CD4-positive, alpha-beta T cell treated with Interleukin-15 for 1 hour (primary cell): ENCODE measurements around the gene ANKRD17.
A peak's percentile ranks its signal among the peaks of the same experiment; 100 is the strongest.
"Not testable (repeated sequence)": the region's sequence is repeated elsewhere in the genome, so short reads cannot be mapped to it uniquely, and the experiment has no call there.

ENCODE experiments used
- DNase-seq: peaks from one replicate; pipeline ENCODE4 v3.0.0-alpha.2; 2020

ANKRD17 gene, protein sequence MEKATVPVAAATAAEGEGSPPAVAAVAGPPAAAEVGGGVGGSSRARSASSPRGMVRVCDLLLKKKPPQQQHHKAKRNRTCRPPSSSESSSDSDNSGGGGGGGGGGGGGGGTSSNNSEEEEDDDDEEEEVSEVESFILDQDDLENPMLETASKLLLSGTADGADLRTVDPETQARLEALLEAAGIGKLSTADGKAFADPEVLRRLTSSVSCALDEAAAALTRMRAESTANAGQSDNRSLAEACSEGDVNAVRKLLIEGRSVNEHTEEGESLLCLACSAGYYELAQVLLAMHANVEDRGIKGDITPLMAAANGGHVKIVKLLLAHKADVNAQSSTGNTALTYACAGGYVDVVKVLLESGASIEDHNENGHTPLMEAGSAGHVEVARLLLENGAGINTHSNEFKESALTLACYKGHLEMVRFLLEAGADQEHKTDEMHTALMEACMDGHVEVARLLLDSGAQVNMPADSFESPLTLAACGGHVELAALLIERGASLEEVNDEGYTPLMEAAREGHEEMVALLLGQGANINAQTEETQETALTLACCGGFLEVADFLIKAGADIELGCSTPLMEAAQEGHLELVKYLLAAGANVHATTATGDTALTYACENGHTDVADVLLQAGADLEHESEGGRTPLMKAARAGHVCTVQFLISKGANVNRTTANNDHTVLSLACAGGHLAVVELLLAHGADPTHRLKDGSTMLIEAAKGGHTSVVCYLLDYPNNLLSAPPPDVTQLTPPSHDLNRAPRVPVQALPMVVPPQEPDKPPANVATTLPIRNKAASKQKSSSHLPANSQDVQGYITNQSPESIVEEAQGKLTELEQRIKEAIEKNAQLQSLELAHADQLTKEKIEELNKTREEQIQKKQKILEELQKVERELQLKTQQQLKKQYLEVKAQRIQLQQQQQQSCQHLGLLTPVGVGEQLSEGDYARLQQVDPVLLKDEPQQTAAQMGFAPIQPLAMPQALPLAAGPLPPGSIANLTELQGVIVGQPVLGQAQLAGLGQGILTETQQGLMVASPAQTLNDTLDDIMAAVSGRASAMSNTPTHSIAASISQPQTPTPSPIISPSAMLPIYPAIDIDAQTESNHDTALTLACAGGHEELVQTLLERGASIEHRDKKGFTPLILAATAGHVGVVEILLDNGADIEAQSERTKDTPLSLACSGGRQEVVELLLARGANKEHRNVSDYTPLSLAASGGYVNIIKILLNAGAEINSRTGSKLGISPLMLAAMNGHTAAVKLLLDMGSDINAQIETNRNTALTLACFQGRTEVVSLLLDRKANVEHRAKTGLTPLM (N-terminal part only)

DNA sequence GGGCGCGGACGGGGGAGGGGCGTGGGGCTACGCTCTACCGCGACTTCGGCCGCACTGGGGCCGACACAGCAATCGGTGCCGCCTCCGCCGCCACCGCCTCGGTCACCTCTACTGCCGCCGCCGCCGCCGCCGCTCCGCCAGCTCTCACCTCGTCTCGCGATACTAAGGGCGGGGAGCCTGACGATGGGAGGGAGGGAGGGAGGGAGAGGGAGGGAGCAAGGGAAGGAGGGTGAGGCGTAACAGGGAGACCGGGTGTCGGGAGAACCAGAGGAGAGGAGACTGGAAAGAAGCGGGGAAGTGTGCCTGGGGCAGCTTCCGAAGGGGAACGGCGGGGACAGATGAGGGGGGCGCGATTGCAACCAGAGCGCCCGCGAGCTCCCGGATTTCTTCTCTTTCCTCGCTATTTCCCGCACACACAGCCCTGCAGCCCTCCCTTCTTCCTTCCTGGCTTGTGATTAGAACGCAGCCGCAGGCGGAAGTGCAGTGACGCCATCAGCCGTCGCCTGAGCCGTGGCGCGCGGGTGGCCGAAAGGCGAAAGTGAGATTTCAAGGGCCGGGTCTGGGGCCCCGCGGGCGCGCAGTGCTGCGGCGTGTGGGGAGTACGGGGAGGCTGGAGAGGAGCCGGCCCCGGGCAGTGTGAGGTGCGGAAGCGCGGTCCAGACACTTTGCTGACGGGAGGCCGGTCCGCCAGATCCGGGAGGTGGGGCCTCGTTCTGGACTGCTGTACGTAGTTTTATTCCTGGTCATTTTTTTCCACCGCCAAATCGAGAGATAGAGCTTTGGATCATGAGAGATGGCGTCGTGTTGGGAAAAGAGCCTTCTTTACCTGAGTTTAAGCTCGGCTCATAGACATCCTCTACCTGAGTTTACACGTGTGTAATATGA, at the start of gene ANKRD17:
Gene ANKRD17, minus strand, starts transcription at position 113 of the 885 bp plus-strand sequence. CDS start 130 bp downstream, outside the sequence.
- peak; percentile 90 for DNase-seq

DNA sequence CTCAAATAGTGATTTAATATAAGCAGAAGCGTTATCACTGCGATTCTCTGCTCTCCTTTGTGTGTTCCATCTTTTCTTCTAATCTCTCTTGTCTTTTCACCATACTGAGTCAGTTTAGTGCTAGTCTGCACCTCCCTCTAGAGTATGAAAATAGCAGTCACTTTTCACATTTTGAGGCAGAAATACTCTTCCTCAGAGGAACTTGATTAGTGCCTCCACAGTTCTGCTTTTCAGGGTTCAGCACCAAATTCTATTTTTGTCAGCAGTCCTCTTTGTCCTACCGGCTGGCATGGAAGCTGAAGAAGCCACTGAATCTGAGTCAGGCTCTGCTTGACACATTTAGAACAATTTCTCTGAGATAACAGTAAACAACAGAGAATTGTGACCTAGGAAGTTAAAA, 49.7 kb upstream of the ANKRD17 start:
- DNase-seq: no peak

DNA sequence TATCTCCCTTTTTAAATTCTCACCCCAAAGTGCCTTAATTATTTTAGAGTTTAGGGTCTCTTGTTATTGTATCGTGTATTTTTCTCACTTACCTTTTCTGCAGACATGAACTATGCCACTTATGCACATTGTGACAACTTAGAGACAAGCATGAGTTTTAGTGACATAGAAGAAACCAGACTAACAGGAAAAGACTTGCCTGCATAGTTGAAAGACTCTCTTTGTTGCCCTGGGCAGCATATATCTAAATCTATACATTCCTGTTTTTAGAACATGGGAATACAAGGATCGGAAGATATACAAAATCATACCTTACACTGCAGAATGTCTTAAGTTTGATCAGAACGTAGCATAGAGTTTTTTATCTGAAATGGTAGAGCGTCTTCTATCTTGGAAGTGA, 45.1 kb upstream of the ANKRD17 start:
- no peak for DNase-seq

DNA sequence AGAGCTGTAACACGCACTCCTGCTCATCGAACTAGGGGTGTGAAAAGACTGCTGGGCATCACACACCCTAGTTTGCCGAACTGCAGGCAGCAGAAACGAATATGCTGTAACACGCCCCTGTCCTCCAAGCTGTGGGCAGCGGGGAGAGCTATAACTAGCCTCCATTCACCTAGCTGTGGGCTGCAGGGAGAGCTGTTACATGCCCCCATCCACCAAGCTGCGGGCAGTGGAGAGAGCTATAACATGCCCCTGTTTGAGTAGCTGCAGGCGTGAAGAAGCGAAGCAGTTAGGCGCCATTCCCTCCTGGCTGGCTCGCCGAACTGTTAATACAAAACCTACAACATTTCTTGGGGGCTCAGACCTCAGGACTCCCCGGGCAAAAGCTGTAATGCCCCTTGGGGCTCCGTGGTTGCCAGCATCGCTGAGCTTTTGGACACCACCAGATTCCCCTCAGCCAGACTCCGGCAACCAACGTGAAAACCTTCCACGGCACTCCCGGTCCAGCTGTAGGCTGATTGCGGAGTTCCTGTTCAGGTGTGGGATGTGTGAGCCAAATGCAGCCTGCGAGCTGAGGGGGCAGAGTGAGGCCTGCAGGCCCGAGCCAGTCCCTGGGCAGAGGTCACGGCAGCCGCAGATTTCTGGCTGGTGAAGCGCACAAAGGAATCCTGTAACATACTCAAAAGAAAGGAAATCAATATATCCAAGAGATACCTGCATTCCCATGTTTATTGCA, 41.1 kb upstream of the ANKRD17 start:
- no peak for DNase-seq

DNA sequence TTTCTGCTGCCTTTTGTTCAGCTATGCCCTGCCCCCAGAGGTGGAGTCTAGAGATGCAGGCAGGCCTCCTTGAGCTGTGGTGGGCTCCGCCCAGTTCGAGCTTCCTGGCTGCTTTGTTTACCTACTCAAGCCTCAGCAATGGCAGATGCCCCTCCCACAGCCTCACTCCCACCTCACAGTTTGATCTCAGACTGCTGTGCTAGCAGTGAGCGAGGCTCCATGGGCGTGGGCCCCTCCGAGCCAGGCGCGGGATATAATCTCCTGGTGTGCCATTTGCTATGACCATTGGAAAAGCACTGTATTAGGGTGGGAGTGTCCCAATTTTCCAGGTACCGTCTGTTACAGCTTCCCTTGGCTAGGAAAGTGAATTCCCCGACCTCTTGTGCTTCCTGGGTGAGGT, 34.1 kb upstream of the ANKRD17 start:
- not testable (repeated sequence) for DNase-seq

DNA sequence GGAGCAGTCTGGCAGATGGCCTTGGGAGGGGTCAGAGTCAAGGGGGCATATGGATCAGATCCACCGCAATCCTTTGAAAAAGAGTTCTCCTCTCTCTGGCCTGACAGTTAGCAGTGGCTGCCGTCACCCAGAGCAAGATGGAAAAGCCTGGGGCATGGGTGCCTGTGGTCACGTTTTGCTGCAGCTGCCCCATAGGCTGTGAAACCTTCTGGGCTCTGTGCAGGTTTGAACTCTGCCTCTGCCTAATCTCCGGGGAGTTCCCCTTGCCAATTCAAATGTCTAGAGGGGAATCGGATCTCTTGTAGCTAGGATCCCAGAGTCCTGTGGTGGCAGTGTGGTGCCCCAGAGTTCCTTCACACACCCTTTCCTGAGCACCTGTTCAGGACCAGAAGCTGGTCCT, 23.4 kb upstream of the ANKRD17 start:
- DNase-seq: no peak

DNA sequence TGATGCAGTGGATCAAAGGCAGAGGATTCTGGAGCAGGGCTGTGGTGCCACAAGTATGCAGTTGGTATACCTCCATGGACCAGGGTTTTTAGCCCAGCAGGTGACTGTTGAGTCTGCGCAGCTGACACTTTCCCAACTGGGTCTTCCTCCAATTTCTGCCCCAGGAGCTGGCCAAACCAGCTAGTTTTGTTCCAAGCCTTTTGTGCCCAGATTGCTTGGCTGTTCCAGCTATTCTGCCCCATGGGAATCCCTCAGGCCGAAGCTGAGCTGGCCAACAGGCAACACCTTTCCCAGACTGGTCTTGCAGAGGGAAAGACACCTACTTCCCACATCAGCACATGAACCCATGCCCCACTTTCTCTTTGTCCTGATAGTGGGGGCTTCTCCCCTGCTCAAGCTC, 22.8 kb upstream of the ANKRD17 start:
- no peak for DNase-seq

DNA sequence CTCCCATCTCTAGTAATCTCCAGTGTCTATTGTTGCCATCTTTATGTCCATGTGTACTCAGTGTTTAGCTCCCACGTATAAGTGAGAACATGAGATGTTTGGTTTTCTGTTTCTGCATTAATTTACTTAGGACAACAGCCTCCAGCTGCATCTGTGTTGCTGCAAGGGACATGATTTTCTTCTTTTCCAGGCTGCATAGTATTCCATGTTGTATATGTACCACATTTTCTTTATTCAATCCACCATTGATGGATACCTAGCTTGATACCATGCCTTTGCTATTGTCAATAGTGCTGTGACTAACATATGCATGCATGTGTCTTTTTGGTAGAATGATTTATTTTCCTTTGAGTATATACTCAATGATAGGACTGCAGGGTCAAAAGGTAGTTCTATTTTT, 18.6 kb upstream of the ANKRD17 start:
- DNase-seq: no peak

DNA sequence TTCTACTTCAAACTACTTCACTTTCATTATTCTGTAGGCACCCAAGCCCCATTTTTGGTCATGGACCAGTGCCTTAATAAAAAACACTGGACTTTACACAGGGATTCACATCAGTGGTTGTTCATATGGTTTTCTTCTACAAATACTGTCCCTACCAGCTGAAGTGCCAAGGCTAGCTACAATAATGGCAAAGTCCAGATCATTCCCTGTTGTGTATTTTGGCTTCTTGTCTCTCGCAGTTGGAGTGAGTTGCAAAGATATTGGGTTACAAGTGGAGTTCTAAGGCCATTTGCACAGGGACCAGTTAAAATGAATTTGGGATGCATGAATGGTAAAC, 16.7 kb upstream of the ANKRD17 start:
- DNase-seq: no peak

DNA sequence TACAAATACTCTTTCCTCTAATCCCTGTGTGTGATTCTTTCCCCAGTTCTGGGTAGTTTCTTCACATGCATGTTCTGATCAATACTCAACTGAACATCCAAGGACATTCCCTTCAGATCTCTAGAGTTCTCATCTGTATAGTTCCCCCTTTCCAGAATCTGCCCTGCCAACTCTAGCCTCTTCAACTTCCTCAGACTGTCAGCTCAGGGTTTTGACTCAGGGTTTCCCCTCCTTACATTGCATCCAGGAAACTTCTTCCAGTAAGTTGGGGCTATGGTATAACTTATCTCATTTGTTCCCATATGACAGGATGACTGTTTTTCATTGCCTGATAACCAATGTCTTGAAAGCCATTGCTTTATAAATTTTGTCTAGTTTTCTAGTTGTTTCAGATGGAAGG, 14.2 kb upstream of the ANKRD17 start:
- DNase-seq: no peak

DNA sequence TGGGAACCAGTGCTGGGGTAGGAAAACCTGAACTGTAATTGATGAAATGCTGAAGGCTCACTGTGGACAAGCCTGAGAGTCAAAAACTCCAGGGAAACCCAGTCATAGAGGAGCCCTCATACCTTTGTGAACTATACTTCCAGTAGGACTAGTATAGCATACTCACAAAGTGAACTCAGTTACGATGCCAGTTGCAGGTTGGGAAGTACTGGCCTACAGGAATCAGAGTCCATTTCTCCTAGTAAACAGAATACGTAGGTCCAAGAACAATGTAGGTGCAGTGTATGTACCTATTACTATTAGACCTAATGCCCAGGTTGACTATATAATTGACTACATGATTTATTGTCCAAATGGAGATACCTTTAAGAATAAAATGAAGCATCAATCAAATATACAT, 8.5 kb upstream of the ANKRD17 start:
- no peak for DNase-seq

DNA sequence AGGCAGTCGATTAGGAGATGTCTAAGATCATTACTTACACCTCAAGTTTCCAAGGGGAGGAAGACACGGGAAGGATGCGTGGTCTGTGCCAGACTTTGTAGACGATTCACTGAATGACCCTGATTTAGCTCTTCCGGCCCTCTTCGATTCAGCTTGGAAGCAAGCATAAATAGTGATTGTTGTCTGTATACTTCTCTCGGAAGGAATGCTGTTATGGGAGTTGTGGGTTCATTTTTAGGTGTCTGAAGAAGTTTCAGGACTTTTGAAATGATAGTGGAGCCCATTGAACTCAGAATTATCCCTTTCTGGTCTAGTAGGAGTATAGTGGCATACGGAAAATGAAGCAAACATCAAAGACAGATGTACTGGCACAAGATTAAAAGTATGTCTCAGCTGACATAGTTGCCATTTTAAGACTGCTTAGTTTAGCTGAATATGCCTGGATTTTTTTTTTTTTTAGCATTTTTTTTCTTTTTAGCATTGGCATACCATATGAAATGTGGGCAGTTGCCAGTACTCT, 1.0 kb upstream of the ANKRD17 start:
- no peak for DNase-seq

DNA sequence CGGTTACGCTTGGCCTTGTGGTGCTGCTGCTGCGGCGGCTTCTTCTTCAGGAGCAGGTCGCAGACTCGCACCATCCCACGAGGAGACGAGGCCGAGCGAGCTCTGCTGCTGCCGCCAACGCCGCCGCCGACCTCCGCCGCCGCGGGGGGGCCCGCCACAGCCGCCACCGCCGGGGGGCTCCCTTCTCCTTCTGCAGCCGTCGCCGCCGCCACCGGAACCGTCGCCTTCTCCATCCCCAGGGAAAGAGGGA, 237 bp downstream of the ANKRD17 start:
- no peak for DNase-seq

DNA sequence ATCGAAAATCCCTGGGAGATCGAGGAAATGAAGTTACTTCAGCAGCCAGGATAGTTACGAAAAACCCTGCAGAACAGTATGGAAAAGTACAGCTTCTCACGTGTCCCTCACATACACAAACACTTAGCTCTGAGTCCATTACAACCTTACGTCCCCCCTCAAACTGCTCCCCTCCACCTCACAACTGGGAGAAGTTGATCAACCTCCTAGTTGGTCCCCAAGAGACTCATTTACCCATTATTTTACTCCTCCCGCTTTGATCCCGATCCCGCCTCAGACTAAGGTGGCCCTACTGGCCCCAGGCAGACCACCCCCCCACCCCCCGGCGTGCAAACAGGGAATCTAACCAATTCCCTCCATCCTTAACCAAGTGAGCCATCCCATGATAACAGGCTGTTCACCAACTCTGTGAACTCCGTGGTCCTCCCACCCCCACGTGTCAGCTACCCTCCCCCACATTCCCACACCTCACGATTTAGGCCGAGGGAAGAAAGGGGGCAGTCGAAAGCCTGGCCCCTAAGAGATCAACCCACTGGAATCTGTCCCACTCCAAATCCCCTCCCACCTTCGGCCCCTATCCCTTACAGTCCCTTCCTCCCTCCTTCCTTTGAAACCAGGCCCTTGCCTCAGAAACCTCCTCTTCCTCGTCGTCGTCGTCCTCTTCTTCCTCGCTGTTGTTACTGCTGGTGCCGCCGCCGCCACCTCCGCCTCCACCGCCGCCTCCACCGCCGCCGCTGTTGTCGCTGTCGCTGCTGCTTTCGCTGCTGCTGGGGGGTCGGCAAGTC, 755 bp downstream of the ANKRD17 start:
- peak; percentile 17 for DNase-seq

DNA sequence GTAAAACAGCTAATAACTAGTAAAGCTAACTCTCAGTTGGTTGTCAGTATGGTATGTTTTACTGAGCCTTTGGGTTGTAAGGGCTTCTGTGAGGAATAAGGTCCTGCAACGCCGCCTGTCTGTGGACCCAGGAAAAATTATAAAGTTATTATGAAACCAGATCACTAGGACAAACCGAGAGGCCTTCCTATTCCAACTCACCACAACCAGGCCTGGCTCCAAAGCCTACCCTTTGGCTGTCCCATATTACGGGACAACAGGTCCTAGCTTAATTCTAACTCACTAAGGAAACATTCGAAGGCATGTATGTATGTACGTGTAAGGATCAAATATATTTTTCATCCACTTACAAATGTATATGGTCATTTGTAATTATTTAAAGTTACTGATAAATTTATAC, 1.4 kb downstream of the ANKRD17 start:
- peak; percentile 70 for DNase-seq

DNA sequence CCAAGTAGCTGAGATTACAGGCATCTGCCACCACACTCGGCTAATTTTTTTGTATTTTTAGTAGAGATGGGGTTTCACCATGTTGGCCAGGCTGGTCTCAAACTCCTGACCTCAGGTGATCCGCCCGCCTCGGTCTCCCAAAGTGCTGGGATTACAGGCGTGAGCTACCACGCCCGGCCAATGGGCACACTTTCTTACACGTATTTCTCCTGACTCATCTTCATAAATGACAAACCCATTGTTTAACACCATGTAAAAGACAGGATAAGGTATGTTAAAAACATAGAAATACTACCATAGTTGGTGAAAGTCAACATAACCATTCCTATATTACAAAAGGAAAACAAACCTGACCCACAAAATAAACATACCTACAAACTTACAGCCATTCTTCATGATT, 2.8 kb downstream of the ANKRD17 start:
- not testable (repeated sequence) for DNase-seq

DNA sequence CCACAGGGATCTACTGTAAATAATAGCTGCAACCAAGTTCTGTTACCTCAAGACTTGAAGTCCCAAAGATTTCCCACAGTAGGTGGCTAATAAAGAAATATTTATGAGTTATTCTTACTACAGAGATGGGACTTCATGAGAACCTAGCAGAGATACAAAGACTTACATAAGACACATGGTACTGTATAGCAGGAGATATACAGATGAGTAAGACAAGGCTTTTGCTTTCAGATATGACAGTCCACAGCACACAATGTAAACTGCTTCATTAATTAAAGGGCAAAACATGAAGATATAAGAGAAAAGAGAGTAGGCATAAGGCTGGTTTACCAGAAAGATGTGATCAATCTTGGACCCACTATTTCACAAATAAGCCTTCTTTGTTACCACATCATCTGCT, 6.6 kb downstream of the ANKRD17 start:
- no peak for DNase-seq

DNA sequence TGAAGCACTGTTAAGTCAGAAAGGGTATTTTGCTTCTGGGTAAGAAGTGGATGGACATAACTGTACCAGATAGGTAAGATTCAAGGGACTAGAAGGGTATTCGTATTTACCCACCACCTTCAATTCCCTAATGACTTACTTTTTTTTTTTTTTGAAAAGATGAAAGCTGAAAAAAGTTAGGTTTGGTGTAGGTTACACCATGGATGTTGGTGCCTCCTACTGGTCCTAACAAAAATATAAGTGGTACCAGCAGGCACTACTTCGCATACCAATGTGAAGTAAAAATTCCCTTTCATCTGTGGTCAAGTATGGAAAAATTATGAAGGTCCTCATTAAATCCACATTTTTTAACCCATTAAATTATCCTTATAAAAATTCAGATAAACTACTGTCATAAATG, 7.2 kb downstream of the ANKRD17 start:
- DNase-seq: no peak

DNA sequence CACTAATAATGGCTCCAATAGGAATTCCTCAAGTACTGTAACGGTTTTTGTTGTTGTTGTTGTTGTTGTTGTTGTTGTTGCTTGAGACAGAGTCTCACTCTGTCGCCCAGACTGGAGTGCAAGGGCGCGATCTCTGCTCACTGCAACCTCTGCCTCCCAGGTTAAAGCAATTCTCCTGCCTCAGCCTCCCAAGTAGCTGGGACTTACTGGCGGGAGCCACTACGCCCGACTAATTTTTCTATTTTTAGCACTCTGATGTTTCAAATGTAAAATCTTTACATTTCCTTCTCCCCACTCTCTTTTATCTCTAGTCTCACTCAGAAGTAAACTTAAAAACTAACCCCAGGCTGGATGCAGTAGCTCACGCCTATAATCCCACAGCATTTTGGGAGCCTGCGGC, 8.0 kb downstream of the ANKRD17 start:
- DNase-seq: no peak

DNA sequence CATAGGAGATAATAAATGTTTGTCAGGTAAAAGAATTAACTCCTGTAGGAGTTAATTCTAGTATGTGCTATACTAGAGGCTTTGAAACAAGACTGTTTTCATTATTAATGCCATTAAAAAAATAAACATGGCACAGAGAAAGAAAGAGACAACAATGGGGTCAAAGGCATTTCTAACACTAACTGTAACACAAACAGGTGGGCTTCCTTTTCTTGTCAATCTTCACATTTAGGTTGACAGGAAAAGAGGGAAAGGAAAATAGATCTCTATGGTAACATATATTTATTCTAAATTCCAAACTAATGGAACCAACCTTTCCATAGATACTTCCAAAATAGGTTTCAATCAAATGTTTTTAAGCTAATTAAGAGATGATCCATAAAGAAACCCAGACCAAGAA, 9.8 kb downstream of the ANKRD17 start:
- DNase-seq: no peak

DNA sequence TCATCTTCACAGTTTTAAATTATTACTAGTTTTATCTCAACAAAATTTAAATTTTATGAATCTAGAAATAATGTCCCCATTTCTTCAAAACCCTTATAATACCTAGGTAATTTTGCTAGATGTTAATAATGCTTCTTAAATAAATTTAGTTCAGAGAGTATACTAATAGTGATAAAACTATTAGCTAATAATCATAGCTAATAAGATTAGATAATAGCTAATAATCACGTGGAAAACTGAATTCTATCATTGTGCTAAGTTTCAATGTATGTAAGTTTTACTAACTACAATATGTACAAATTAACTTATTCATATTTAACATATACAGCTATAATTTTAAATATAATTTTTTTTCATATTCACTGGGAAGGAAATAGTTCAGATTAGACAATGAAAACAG, 10.2 kb downstream of the ANKRD17 start:
- no peak for DNase-seq
